Mammary epithelial cell (primary cell): ENCODE data around the gene IHH.

Source experiments
- CTCF ChIP-seq, 2 donors: IDR thresholded peaks in 1 of 2; conservative IDR thresholded peaks in 1 of 2; 2 replicates each; pipeline ENCODE4 v1.5.1; 2011 to 2012; ENCODE audit warnings: inconsistent platforms in 2 of 2, low read length in 2 of 2, mild to moderate bottlenecking in 2 of 2, control low read depth in 1 of 2, low read depth in 1 of 2; ENCODE audit not compliant: insufficient read depth in 1 of 2; ENCODE audit errors: extremely low read depth in 1 of 2
- EZH2 ChIP-seq: IDR thresholded peaks from 2 replicates; pipeline ENCODE4 v1.6.1; 2012; ENCODE audit warnings: low read length, inconsistent platforms, borderline replicate concordance

GRCh38 chr2:219032051-219032745 lies 28.5 kb downstream of the IHH start:
- TF ChIP-seq CTCF (conservative IDR thresholded peaks at IDR 0.05 in 1 of 2, IDR thresholded peaks at IDR 0.05 in 1 of 2; ENCODE audit: extremely low read depth in 1 of 2, insufficient read depth in 1 of 2, low read depth in 1 of 2, low read length in 2 of 2): no peak
- TF ChIP-seq EZH2: no peak
